Measurements from ENCODE around the gene ATP10A.

DNA sequence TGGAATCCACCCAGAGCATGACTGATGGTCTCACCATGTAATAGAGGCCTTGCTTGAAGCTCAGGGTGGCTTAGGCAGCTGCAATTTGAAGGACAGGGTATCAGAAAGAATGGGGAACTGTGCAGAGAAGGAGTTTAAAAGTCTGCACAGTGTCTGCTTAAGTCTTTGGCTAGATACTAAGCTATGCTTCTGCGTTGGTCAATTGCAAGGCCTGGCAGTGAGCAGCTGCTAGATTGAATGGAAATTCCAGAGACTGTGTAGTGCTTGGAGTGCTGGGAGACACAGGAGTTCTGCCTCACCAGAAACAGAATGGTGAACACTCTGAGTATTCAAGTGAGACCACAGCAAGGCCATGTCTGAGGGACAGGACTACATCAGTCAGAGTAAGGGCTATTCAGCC is 17.3 kb upstream of the ATP10A start:
- TF ChIP-seq POLR2A (IDR thresholded peaks at IDR 0.05; ENCODE audit: low read length) = no peak
- no peak for TF ChIP-seq GATA1 (IDR thresholded peaks at IDR 0.05; ENCODE audit: low read depth, low read length)

All from erythroblast (primary cell).